Lung (tissue), 13 donors: ENCODE data around the gene GAGE12G. TPM values are rescaled to one million over a fixed set of nuclear protein-coding genes. Genes with fewer than 3 reads are reported as not detected.

ENCODE experiments used
- ATAC-seq: fragments of 200-7000 bp; cut with Tn5 transposase; one replicate; pipeline ENCODE4 v1.9.1; 2020; ENCODE audit warnings: moderate number of reproducible peaks; ENCODE audit not compliant: insufficient read depth, low FRiP score
- DNase-seq, 3 donors: peaks; one replicate each; pipeline ENCODE4 v3.0.0-alpha.2; 2013 to 2017
- H3K27ac ChIP-seq, 2 donors: one replicate each; pipeline ENCODE4 v1.5.1; 2013; ENCODE audit warnings: mild to moderate bottlenecking in 2 of 2, moderate library complexity in 2 of 2, control low read depth in 1 of 2, inconsistent platforms in 1 of 2, low read depth in 1 of 2, low read length in 1 of 2
- H3K27me3 ChIP-seq, 3 donors: one replicate each; pipeline ENCODE4 v1.5.1; 2013; ENCODE audit warnings: low read length in 2 of 3; ENCODE audit not compliant: control insufficient read depth in 3 of 3, insufficient read depth in 3 of 3
- H3K36me3 ChIP-seq, 4 donors: one replicate each; pipeline ENCODE4 v1.5.1; 2013; ENCODE audit warnings: low read length in 4 of 4, mild to moderate bottlenecking in 1 of 4, moderate library complexity in 1 of 4; ENCODE audit not compliant: control insufficient read depth in 4 of 4, insufficient read depth in 4 of 4
- H3K4me1 ChIP-seq, 5 donors: one replicate each; pipeline ENCODE4 v1.5.1; 2013; ENCODE audit warnings: low read length in 5 of 5, mild to moderate bottlenecking in 2 of 5, moderate library complexity in 1 of 5; ENCODE audit not compliant: control insufficient read depth in 5 of 5, insufficient read depth in 5 of 5
- H3K4me3 ChIP-seq: one replicate; pipeline ENCODE4 v1.5.1; 2013; ENCODE audit warnings: mild to moderate bottlenecking, control low read depth, moderate library complexity
- H3K9ac ChIP-seq, 2 donors: one replicate each; pipeline ENCODE4 v1.5.1; 2013; ENCODE audit warnings: low read length in 2 of 2, control low read depth in 1 of 2; ENCODE audit not compliant: insufficient read depth in 1 of 2
- H3K9me3 ChIP-seq, 4 donors: one replicate each; pipeline ENCODE4 v1.5.1; 2013; ENCODE audit warnings: low read length in 3 of 4, mild to moderate bottlenecking in 1 of 4, moderate library complexity in 1 of 4; ENCODE audit not compliant: control insufficient read depth in 4 of 4, insufficient read depth in 3 of 4
- WGBS, 2 donors: extraction: QIAGEN DNeasy Blood & Tissue Kit; methylation state at CpG; one replicate each; pipeline ENCODE4 v1.1.7; 2013; 5-methylcytosine and 5-hydroxymethylcytosine counted together
- polyA plus RNA-seq, 2 donors: library from polyadenylated mRNA; stranded (reverse); fragments of 200-250 nt; gene quantifications; one replicate each; pipeline ENCODE4 v1.2.1, GENCODE V29; 2013
- small RNA-seq: library from RNA; depleted of rRNA; stranded (forward); fragments of <200 nt; gene quantifications from one replicate; pipeline ENCODE3, GENCODE V24; 2014; ENCODE audit warnings: low replicate concordance
- total RNA-seq, 2 donors: library from RNA; depleted of rRNA in 1 of 2; stranded (reverse); fragments of >200 nt in 1 of 2; gene quantifications; one replicate each; pipeline ENCODE4 v1.2.1, GENCODE V29; 2014 to 2021
- TF ChIP-seq, protein P1 (sequence below): IDR thresholded peaks from 2 replicates; pipeline ENCODE4 v1.5.1; 2012; ENCODE audit warnings: mild to moderate bottlenecking; ENCODE audit errors: control extremely low read depth, extremely low read depth
- donor health status: control.
- donor health status: control.
- donor health status: Bipolar disorder and iron deficiency.
- donor health status: healthy.
- donor health status: DM: yes; HTN: yes; CAD: no.

Gene GAGE12G
- total and polyA plus RNA-seq, 4 donors: not detected

DNA sequence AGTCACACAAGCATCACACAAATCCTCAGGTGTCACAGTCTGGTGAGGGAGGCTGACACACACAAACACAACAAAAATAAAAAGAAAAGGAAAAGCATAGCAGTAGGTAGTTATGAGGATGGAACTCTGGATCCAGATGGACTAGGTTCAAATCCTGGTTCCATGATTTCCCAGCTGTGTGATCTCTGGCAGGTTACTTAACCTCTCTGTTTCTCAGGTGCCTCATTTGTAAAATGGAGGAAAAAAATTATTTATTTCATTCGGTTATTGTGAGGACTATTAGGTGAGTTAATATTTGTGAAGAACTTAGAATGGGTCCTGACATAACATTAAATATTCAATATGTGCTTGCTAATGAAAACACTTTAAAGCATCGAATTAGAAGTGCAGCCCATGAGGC is 48.4 kb downstream of the GAGE12G start:
- Histone ChIP-seq H3K4me1 (no peaks in the 10 kb centered on the region), H3K27me3 (no peaks in the 10 kb centered on the region), H3K27ac (no peak overlapping the region), H3K9me3 (no peaks in the 10 kb centered on the region), H3K36me3 (no peaks in the 10 kb centered on the region), H3K4me3 (no peak overlapping the region), H3K9ac (no peak overlapping the region)
- 83 to 91% methylated on average over 2 of the region's 2 CpGs for WGBS, 2 donors
- DNase-seq (no peak), ATAC-seq (no peak)
- TF ChIP-seq, protein P1, sequence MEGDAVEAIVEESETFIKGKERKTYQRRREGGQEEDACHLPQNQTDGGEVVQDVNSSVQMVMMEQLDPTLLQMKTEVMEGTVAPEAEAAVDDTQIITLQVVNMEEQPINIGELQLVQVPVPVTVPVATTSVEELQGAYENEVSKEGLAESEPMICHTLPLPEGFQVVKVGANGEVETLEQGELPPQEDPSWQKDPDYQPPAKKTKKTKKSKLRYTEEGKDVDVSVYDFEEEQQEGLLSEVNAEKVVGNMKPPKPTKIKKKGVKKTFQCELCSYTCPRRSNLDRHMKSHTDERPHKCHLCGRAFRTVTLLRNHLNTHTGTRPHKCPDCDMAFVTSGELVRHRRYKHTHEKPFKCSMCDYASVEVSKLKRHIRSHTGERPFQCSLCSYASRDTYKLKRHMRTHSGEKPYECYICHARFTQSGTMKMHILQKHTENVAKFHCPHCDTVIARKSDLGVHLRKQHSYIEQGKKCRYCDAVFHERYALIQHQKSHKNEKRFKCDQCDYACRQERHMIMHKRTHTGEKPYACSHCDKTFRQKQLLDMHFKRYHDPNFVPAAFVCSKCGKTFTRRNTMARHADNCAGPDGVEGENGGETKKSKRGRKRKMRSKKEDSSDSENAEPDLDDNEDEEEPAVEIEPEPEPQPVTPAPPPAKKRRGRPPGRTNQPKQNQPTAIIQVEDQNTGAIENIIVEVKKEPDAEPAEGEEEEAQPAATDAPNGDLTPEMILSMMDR: no peak

Small RNA genes lying within 50 kb of the gene (small RNA-seq; reads per million reads assigned to genes)
- not detected for gene GAGE12B

Other genes with a start within 250 kb of the GAGE12G start
- gene GAGE12J, start 248.4 kb upstream of the GAGE12G start, total RNA-seq: not detected
- not detected for gene GAGE12J, start 248.4 kb upstream of the GAGE12G start, polyA plus RNA-seq
- gene GAGE13, start 238.8 kb upstream of the GAGE12G start, total RNA-seq: not detected
- gene GAGE13, start 238.8 kb upstream of the GAGE12G start, polyA plus RNA-seq: not detected
- not detected for gene GAGE12C, start 38.2 kb upstream of the GAGE12G start, total RNA-seq
- gene GAGE12C, start 38.2 kb upstream of the GAGE12G start, polyA plus RNA-seq: not detected
- not detected for gene GAGE12D, start 28.7 kb upstream of the GAGE12G start, total RNA-seq
- not detected for gene GAGE12D, start 28.7 kb upstream of the GAGE12G start, polyA plus RNA-seq
- gene GAGE12E, start 19.1 kb upstream of the GAGE12G start, total RNA-seq: not detected
- not detected for gene GAGE12E, start 19.1 kb upstream of the GAGE12G start, polyA plus RNA-seq
- gene GAGE12F, start 9.6 kb upstream of the GAGE12G start, total RNA-seq: not detected
- not detected for gene GAGE12F, start 9.6 kb upstream of the GAGE12G start, polyA plus RNA-seq
- gene GAGE12H, start 9.5 kb downstream of the GAGE12G start, total RNA-seq: not detected
- not detected for gene GAGE12H, start 9.5 kb downstream of the GAGE12G start, polyA plus RNA-seq
- under 1 TPM in 1 of 2 donors, not detected in 1; 0.52 TPM for gene GAGE2A, start 19.1 kb downstream of the GAGE12G start, total RNA-seq
- gene GAGE2A, start 19.1 kb downstream of the GAGE12G start, polyA plus RNA-seq: not detected
- under 1 TPM in 1 of 2 donors, not detected in 1; 0.49 TPM for gene GAGE1, start 28.6 kb downstream of the GAGE12G start, total RNA-seq
- gene GAGE1, start 28.6 kb downstream of the GAGE12G start, polyA plus RNA-seq: not detected
- gene PAGE1, start 125.6 kb downstream of the GAGE12G start, total RNA-seq: not detected
- gene PAGE1, start 125.6 kb downstream of the GAGE12G start, polyA plus RNA-seq: not detected